ENCODE data around the gene CFAP68. TPM values are rescaled to one million over a fixed set of nuclear protein-coding genes. Genes with fewer than 3 reads are reported as not detected.

CFAP68 gene, protein sequence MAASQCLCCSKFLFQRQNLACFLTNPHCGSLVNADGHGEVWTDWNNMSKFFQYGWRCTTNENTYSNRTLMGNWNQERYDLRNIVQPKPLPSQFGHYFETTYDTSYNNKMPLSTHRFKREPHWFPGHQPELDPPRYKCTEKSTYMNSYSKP
- 8.0 and 9.6 TPM in 2 replicates for total RNA-seq

DNA sequence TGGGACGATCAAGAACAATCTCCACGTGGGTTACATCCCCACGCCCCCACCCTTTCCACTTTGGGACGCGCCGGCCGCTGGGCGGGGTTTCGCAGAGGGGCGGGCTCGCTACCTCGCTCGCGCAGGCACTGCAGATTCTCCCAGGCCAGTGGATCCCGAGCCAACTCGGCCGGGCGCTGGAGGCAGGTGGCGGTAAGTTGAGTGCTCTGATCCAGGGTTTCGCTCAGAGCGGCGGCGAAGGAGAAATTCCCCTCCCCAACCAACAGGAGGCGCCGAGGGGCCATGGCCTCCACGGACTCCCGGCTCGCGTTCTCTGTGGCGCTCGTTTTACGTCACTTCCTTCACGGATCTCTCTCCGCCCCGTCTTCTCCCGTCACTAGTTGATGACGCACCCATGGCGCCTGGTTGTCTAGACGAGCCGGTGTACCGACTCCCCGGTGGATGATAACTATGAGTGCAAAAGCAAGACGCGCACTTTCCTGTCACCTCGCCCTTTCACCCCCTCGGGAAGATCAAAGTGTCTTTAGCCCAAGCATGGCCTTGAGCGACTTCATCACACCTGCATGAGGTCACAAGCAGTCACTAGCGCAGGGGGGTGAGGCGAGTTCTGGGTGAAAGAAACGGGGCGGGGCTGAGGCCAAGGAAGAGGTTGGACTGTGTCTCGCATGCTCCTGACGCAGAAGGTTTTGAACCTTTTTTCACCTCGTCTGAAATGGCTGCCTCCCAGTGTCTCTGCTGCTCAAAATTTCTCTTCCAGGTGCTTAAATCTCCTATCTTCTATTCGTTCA, at the start of gene CFAP68, which contains the start of gene FDXACB1:
TSS of gene CFAP68 (plus strand) at position 693 of the 788 bp plus-strand sequence. CDS start at position 713, 20 bp downstream.
TSS of gene FDXACB1 (minus strand) at position 317 of the 788 bp plus-strand sequence. CDS start at position 284, 33 bp downstream.

DNA sequence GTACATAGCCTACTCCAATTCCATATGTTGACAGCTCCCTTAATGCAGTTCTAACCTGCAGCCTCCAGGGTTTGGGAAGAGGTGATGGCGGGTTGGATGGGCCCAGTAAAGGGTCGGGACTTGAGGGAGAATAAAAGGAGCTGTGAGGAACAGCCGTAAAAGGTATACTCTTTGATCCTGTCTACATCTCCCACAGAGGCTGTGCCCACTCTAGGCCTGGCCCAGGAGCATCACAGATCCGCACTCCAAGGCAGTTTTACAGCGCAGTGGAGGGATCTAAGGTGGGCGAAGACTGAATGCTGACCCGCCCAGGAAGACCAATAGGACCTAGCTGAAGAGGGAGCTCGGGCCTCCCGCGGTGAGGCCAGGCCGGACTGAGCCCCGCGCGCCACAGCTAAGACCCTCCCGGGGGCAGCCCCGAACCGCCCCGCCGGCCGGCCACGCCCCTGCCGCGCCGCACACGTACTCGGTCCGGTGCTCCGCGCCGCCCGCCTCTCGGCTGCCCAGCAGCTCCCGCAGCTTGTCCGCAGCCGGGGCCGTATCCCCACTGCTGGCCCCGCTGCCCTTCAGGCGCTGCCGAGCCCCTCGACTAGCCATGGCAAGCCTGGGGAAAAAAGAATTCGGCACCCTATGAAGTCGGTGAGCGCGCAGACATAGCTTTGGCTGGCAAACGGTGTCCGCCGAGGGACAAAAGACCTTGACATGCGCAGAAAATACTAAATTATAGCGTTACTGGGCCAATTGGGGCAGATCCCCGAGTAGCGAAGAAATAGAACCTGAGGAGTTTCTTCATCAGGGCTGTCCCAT, 8.3 kb upstream of the CFAP68 start, which contains the start of gene ALG9:
TSS of gene ALG9 (minus strand) at position 696 of the 807 bp plus-strand sequence. CDS start at position 597, 99 bp downstream.

DNA sequence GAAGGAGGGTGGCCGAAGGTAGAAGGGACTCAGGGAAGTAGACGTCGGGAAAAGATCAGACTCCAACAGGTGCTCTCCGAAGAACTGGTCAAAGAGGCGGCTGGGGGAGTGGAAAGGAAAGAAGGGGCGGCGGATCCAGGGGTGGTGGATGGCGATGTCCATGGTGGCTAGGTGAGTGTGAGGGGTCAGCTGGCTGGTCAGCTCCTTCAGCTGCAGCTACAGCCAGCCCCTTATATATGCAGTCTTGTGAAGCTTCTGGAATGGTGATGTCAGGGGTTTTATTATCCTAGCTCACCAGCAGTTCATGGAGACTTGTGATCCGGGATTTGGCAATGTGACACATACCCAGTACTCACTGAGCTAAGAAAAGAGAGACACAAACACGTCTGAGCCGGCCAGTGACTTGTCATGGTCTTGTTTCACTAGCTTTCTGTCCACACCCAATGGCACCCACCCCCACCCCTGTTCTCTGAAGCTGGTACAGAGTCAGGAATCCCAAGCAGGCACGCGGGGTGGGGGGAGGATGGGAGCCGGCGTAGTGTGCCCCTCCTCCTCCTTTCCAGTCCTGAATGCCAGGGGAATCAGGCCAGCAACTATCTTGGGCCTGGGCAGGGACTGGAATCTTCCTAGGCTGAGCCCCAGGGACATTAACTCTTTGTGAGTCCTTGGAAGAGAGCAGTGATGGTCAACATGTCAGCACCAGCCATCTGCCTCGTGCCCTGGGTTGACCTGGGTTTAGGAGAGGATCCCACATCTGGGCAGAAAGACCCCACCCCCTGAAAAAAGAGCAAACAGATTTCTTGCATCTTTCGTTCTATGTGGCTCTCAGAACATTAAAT, 32.4 kb downstream of the CFAP68 start, which contains the start of gene CRYAB:
TSS of gene CRYAB (minus strand) at position 208 of the 839 bp plus-strand sequence. CDS start at position 162, 46 bp downstream.

GRCh38 chr11:111912535-111912934, 33.2 kb downstream of the CFAP68 start, which contains the start of gene HSPB2:
TSS of gene HSPB2 (plus strand) at chr11:111912734. CDS start at chr11:111912830, 96 bp downstream.

GRCh38 chr11:111918390-111919256, 39.3 kb downstream of the CFAP68 start, which contains the start of gene C11orf52:
TSS of gene C11orf52 (plus strand) at chr11:111918913. CDS start at chr11:111918973, 60 bp downstream.

Other genes with a start within 250 kb of the CFAP68 start
- 26.7 and 29.1 TPM in 2 replicates for gene PPP2R1B, start 113.2 kb upstream of the CFAP68 start, total RNA-seq
- gene ALG9, start 8.0 kb upstream of the CFAP68 start, total RNA-seq, result 30.9 and 40.1 TPM in 2 replicates
- 1.3 and 1.8 TPM in 2 replicates for gene FDXACB1, start 376 bp upstream of the CFAP68 start, total RNA-seq
- 5.1 and 12.7 TPM in 2 replicates for gene CRYAB, start 32.2 kb downstream of the CFAP68 start, total RNA-seq
- 0.14 and 0.18 TPM in 2 replicates for gene HSPB2, start 33.2 kb downstream of the CFAP68 start, total RNA-seq
- gene C11orf52, start 39.4 kb downstream of the CFAP68 start, total RNA-seq, result 0.83 TPM in 1 of 2 replicates, not detected in the other
- gene DIXDC1, start 57.8 kb downstream of the CFAP68 start, total RNA-seq, result 16.2 and 22.1 TPM in 2 replicates
- gene DLAT, start 145.9 kb downstream of the CFAP68 start, total RNA-seq, result 31.7 and 35.0 TPM in 2 replicates
- 1.5 and 1.6 TPM in 2 replicates for gene PIH1D2, start 194.5 kb downstream of the CFAP68 start, total RNA-seq
- 22.2 and 25.7 TPM in 2 replicates for gene NKAPD1, start 194.8 kb downstream of the CFAP68 start, total RNA-seq
- gene TIMM8B, start 207.2 kb downstream of the CFAP68 start, total RNA-seq, result 69.3 and 93.7 TPM in 2 replicates
- 170 and 196 TPM in 2 replicates for gene SDHD, start 207.3 kb downstream of the CFAP68 start, total RNA-seq

All from smooth muscle cell of bladder (primary cell).